SH-SY5Y (cell line): ENCODE results near the gene PCDHGB7.

Source experiments
- GATA2 ChIP-seq: IDR thresholded peaks from 2 replicates; pipeline ENCODE4 v1.6.1; 2011; ENCODE audit warnings: mild to moderate bottlenecking, low read depth, low read length
- GATA3 ChIP-seq: IDR thresholded peaks from 2 replicates; pipeline ENCODE4 v1.6.1; 2011; ENCODE audit warnings: low read depth, mild to moderate bottlenecking, low read length, moderate library complexity

GRCh38 chr5:141373673-141374317 is 43.7 kb upstream of the PCDHGB7 start, which contains the start of gene PCDHGA6:
- TF ChIP-seq GATA2 (no peak), GATA3 (no peak)
